Stimulated activated CD4-positive, alpha-beta T cell treated with anti-CD3 and anti-CD28 coated beads, TNF-alpha, amount 100 ng/mL, for 1 hour (primary cell): Measurements from ENCODE around the gene KIR3DL2.
"Not testable (repeated sequence)": the region's sequence is repeated elsewhere in the genome, so short reads cannot be mapped to it uniquely, and the experiment has no call there.

Experiments used
- DNase-seq, 3 donors: peaks; one replicate each; pipeline ENCODE4 v3.0.0-alpha.2; 2020; ENCODE audit warnings: low read depth in 3 of 3, low spot score in 1 of 3

KIR3DL2 gene

DNA sequence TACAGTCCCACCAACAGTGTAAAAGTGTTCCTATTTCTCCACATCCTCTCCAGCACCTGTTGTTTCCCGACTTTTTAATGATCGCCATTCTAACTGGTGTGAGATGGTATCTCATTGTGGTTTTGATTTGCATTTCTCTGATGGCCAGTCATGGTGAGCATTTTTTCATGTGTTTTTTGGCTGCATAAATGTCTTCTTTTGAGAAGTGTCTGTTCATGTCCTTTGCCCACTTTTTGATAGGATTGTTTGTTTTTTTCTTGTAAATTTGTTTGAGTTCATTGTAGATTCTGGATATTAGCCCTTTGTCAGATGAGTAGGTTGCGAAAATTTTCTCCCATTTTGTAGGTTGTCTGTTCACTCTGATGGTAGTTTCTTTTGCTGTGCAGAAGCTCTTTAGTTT is 13.2 kb downstream of the KIR3DL2 start:
- not testable (repeated sequence) for DNase-seq

DNA sequence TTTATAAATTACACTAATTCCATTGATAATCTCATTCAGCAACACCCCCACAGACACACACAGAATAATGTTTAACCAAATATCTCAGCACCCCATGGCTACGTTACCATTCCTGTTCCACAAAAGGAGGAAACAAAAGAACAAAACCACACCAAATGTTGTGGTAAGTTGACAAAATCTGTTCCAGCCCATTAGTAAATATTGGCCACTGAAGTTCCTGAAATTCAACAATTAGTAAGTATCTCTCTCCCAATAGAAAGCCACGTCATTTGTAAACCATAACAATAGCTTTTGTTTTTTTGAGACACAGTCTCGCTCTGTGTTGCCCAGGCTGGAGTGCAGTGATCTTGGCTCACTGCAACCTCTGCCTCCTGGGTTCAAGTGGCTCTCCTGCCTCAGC is 21.5 kb downstream of the KIR3DL2 start:
- no peak for DNase-seq

DNA sequence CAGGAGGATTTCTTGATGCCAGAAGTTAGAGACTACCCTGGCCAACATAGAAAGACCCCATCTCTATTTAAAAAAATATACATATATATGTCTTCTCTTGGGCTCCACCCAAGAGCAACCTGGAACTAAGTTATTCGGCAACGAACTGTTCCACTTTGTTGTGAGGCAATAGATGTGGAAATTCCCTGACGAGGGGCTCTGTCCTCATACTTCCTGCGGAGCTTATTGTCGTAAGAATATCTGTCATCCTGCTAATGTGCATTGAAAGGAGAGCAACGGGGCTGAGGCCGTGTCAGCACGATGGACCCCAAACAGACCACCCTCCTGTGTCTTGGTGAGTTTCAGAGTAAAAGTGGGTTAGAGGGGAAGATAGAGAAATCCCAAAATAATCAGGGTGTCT is 23.7 kb downstream of the KIR3DL2 start, which contains the start of gene FCAR:
TSS of gene FCAR (plus strand) at position 246 of the 400 bp plus-strand sequence. CDS start at position 301, 55 bp downstream.
- no peak for DNase-seq

DNA sequence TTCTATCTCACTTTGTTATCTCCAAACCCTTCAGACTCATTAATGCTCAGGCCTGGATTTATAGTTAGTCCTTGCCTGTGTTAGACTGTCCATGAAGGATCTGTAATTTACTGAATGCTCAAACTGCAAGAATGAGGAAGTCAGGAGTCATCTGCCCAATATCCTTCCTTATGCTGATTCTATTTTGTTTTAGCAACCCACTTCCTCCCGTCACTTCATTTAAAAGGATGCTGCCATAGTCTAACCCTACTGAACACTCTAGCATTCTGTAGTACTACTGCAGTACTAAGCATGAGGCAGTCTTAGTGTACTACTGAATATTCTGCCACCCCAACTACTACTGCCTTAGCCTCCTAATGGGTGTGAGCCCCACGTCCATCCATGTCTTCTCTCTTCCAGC is 25.3 kb downstream of the KIR3DL2 start:
- DNase-seq = no peak

DNA sequence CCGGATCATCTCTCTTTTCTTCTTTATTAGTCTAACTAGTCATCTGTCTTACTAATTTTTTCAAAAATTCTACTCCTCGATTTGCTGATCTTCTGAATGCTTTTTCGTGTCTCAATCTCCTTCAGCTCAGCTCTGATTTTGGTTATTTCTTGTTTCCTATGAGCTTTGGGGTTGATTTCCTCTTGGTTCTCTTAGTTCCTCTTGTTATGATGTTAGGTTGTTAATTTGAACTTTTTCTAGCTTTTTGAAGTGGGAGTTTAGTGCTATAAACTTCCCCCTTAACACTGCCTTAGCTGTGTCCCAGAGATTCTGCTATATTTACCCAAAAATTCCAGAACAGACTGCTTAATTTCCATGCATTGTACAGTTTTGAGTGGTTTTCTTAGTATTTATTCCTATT is 27.2 kb downstream of the KIR3DL2 start:
- DNase-seq = no peak

DNA sequence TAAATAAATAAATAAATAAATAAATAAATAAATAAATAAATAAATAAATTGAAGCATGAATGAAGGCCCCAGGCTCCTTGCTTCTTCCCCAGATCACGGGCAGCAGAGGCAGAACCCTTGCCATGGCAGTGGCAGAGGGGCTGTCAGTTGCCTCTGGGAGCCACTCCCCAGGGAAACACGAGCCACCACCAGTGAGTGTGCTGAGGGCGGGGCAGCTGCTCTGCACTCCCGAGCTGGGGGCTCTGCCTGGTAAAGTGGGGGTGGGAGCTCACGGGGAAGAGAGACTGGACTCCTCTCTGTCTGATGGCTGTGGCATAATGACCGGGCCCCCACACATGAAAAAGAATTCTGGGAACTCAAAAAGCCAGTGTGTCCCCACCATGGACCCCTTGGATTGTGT is 31.6 kb downstream of the KIR3DL2 start:
- no peak for DNase-seq

DNA sequence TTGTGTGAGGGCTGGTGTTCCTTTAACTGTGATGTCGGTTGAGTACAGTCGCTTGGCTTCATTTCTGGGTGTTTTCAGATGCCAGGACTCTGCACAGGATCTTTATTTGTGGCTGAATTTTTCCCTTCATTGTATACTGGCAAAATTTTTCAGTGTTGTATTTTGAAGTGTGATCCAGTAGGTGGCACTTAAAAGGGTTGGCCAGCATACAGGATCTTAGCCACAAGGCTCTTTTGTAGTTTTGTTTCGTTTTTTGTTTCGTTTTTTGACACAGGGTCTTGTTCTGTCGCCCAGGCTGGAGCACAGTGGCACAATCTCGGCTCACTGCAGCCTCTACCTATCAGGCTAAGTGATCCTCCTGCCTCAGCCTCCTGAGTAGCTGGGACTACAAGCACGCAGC is 32.5 kb downstream of the KIR3DL2 start:
- DNase-seq = no peak

DNA sequence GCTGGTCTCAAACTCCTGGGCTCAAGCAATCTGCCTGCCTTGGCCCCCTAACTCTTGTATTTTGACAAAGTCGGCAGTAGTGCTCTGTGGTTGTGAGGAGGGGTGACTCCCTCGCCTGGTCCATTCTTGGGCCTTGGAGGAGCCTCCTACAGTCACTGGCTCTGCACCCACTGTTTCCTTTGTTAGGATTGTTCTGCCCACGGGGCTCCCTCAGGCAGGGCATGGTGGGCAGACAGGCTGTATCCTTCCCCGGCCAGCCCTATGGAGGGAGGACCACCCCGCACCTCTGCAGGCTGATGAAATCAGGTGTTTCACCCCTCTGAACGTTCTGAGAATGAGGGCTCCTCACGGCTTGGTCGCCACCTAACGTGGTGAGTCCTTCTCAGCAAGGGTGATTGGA is 33.0 kb downstream of the KIR3DL2 start:
- DNase-seq = no peak

DNA sequence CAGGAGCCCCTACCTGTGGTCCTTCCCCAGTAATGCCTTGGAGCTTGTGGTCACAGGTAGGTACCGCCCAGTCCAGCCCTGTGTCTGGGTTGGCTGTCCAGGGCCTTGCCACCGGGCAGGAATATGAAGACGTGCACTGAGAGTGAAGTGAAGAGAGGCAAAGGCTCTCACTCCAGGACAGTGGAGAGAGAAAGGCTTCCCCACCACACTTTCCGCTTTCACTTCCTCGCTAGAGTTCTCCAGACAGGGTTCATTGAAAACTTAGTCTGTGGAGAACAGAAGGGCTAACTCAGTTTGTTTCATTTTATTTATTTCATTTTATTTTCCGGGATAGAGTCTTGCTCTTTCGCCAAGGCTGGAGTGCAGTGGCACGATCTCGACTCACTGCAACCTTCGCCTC is 38.0 kb downstream of the KIR3DL2 start:
- no peak for DNase-seq

DNA sequence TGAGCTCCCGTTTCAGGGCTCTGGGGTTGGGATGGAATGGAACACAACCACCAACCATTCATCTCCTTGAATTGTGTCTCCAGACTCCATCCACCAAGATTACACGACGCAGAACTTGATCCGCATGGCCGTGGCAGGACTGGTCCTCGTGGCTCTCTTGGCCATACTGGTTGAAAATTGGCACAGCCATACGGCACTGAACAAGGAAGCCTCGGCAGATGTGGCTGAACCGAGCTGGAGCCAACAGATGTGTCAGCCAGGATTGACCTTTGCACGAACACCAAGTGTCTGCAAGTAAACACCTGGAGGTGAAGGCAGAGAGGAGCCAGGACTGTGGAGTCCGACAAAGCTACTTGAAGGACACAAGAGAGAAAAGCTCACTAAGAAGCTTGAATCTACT is 39.3 kb downstream of the KIR3DL2 start:
- no peak for DNase-seq

DNA sequence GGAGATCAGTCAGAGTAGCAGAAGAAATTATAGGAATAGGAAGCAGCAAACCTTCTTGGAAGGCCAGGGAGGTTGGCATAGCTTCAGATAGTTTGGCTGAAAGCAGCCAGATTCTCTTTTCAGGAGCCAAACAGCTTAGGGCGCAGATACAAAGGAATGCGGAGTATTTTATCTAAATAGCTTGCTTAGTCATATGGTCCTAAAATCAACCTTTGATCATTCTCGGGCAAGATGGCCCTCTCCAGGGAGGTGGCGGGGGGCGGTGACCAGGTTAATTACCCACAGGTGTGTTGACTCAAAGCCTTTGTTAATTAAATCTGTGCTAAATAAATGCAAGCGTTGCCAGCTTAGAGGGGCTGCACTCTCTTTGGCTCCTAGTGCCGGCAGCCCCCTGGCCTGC is 43.2 kb downstream of the KIR3DL2 start:
- no peak for DNase-seq

DNA sequence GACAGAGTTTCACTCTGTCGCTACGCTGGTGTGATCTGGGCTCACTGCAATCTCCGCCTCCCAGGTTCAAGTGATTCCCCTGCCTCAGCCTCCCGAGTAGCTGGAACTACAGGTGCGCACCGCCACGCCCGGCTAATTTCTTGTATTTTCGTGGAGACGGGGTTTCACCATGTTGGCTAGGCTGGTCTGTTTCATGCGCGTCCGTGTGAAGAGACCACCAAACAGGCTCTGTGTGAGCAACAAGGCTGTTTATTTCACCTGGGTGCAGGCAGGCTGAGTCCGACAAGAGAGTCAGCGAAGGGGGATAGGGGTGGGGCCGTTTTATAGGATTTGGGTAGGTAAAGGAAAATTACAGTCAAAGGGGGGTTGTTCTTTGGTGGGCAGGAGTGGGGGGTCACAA is 43.9 kb downstream of the KIR3DL2 start:
- not testable (repeated sequence) for DNase-seq

DNA sequence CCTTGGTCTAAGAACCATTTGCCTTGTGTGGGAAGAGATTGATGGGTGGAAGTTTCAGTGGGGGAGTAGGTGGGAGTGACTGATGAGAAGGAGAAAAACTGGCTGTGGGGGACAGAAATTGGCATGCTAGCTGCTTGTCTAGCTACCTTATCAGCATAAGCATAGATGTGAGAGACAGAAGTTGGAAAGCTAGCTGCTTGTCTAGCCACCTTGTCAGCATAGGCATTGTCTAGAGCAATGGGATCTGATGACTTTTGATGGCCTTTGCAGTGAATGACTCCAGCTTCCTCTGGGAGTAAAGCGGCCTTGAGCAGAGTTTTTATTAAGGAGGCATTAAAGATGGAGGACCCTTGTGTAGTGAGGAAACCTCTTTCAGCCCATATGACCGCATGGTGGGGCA is 45.8 kb downstream of the KIR3DL2 start:
- DNase-seq = no peak

DNA sequence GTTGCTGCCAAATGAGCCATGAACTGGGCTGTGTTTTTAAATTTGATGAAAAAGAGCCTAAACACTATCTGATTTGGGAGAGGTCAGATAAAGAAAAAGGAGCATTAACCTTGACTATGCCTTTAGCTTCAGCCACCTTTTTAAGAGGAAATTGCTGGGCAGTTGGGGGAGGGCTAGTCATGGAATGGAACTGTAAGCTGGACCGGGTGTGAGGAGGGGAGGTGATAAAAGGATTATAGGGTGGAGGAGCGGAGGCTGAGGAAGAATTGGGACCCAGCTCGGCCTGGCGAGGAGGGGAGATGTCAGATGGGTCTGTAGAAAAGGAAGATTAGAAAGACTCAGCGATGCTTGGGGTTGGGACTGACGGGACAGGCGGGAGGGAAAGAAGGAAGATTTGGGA is 48.4 kb downstream of the KIR3DL2 start:
- not testable (repeated sequence) for DNase-seq

DNA sequence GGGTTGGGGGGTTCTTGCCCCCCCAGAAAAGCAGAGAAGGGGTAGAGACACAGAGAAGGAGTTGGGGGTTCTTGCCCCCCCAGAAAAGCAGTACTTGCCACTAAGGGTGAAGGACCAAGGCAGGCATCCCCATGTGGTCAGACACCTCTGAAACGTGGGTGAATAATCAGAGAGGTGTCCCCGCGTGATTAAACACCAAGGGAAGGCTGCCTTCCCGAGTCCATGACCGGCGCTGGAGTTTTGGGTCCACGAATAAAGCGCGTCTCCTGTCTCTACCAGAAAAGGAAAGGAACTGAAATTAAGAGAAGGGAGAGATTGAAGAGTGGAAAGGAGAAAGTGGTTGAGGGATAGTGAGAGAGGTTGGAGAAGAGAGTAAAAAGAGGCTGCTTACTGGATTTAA is 49.4 kb downstream of the KIR3DL2 start:
- not testable (repeated sequence) for DNase-seq

DNA sequence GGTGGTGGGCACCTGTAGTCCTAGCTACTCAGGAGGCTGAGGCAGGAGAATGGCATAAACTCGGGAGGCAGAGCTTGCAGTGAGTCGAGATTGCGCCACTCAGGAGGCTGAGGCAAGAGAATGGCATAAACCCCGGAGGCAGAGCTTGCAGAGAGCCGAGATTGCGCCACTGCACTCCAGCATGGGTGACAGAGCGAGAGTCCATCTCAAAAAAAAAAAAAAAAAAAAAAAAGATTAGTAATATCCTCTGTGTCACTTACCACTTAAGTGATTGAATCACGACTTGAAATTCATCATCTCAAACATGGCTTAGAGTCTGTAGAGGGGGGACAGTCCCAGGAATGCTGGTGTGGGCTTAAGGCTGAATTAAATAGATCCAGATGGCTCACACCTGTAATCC is 50.9 kb downstream of the KIR3DL2 start:
- not testable (repeated sequence) for DNase-seq

DNA sequence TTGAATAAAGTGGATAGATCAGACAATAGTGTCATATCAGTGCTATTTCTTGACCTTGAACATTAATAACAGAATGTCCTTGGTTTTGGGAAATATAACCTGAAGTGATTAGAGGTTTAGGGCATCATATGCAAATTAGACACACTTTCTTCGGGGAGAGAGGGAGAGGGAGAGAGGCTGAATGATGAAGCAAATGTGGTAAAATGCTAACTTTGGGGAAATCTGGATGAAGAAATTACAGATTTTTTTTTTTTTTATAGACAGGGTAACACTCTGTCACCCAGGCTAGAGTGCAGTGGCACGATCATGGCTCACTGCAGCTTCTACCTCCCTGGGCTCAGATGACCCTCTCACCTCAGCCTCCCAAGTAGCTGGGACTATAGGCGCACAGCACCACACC is 51.8 kb downstream of the KIR3DL2 start:
- DNase-seq = no peak

DNA sequence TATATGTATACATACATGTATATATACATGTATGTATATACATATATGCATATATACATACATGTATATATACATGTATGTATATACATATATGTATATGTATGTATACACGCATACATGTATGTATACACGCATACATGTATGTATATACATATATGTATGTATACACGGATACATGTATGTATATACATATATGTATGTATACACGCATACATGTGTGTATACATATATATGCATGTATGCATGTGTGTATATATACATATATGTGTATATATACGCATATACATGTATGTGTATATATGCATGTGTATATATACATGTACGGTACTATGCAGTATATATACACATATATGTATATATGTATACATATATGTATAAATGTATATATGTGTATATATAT is 53.1 kb downstream of the KIR3DL2 start:
- DNase-seq = no peak

DNA sequence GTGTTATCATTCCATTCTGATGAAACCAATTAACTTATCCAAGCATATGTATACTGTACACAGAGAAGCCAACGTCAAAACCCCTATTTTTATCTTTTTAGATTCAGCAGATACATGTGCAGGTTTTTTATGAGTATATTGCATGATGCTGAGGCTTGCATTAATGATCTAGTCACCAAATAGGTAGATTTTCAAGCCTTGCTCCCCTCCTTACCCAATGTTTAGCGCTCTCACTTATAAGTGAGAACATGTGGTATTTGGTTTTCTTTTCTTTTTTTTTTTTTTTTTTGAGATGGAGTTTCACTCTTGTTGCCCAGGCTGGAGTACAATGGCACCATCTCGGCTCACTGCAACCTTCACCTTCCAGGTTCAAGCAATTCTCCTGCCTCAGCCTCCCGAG is 54.0 kb downstream of the KIR3DL2 start:
- DNase-seq = not testable (repeated sequence)

DNA sequence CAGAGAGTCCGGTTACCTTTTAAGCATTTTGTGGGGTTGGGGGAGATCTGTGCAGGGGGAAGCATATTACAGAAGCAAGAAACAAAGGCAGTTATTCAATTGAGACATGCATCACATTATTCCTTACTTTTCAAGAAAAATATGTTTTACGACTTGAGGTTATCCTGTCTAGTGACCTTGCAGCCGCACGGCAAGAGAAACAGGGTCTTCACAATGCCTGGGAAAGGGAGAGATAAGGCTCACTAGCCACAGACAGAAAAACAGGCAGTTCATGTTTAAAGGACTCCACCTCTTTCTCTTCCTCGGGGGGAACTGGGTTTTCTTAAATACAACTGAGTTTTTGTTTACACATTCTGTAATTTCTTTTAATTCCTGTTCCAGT is 55.2 kb downstream of the KIR3DL2 start:
- DNase-seq = no peak

DNA sequence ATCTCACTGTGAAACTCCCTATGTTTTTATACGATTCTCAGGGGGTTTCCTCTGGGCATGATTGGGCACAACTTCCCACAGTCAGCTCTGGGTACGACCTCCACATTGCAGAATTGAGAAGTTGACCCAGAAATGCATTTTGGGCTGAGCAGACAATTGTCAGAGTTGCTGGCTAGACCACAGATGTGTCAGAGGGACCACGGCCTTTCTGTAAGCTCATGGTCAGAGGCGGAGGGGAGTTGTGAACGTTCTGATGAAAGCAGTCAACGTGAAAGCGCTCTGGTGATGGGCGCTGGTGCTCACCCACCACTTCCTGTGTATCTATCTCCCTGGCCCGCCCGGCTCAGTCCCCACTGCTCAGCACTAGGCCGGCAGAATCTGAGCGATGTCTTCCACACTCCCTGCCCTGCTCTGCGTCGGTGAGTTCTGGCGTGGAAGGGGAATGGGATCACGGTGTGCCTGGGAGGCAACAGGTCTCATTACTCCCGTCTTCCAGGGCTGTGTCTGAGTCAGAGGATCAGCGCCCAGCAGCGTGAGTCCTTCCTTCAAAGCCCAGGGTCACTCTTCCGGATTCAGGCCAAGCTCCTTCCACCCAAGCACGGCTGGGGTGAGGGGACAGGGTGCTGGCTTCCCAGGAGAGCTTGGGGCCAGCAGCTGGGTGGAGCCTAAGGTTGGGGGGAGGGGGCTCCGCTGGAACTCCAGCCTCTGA is 55.7 kb downstream of the KIR3DL2 start, which contains the start of gene NCR1:
TSS of gene NCR1 (plus strand) at position 346 of the 709 bp plus-strand sequence. CDS start at position 386, 40 bp downstream.
- no peak for DNase-seq

DNA sequence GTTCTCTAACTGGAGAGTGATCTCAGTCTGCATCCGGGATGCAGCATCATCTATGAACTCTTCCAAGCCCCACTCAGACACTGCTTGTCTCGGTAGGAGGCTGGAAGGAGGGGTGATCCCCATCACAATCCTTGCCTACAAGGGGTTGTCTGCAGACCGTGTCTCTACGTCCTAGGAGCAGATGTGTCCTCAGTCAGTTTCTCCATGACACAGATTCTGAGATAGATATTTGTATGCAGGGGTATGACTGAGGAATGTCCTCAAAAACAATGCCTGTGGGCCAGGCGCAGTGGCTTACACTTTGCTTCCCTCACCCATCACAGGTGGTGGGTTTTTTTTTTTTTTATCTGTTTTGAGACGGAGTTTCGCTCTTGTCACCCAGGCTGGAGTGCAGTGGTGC is 56.6 kb downstream of the KIR3DL2 start:
- DNase-seq = no peak

DNA sequence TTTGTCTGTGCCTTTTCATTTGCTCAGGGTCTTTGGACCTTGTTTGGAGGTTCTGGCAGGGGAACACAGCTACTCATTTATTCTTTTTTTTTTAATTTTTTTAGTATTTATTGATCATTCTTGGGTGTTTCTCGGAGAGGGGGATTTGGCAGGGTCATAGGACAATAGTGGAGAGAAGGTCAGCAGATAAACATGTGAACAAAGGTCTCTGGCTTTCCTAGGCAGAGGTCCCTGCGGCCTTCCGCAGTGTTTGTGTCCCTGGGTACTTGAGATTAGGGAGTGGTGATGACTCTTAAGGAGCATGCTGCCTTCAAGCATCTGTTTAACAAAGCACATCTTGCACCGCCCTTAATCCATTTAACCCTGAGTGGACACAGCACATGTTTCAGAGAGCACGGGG is 57.7 kb downstream of the KIR3DL2 start:
- not testable (repeated sequence) for DNase-seq
